Ishikawa (cell line): ENCODE results near the gene ZFYVE9.

Experiments used
- CEBPB ChIP-seq: IDR thresholded peaks from 2 replicates; pipeline ENCODE4 v1.6.1; 2012
- CREB1 ChIP-seq: IDR thresholded peaks from 2 replicates; pipeline ENCODE4 v1.6.1; 2012; ENCODE audit warnings: low read depth
- EGR1 ChIP-seq: IDR thresholded peaks from 2 replicates; pipeline ENCODE4 v1.6.1; 2012
- EP300 ChIP-seq: IDR thresholded peaks from 2 replicates; pipeline ENCODE4 v1.6.1; 2012; ENCODE audit warnings: borderline replicate concordance
- FOXM1 ChIP-seq: IDR thresholded peaks from 2 replicates; pipeline ENCODE4 v1.6.1; 2012; ENCODE audit warnings: low read depth, borderline replicate concordance
- MAX ChIP-seq: IDR thresholded peaks from 2 replicates; pipeline ENCODE4 v1.6.1; 2012
- NFIC ChIP-seq: IDR thresholded peaks from 2 replicates; pipeline ENCODE4 v1.6.1; 2012
- RAD21 ChIP-seq: IDR thresholded peaks from 2 replicates; pipeline ENCODE4 v1.6.1; 2012; ENCODE audit warnings: low read depth
- TAF1 ChIP-seq: IDR thresholded peaks from 2 replicates; pipeline ENCODE4 v1.6.1; 2012; ENCODE audit warnings: low read depth, mild to moderate bottlenecking
- TCF12 ChIP-seq: IDR thresholded peaks from 2 replicates; pipeline ENCODE4 v1.6.1; 2012; ENCODE audit warnings: low read depth
- TEAD4 ChIP-seq: IDR thresholded peaks from 2 replicates; pipeline ENCODE4 v1.6.1; 2012
- USF1 ChIP-seq: IDR thresholded peaks from 2 replicates; pipeline ENCODE4 v1.6.1; 2012
- YY1 ChIP-seq: IDR thresholded peaks from 2 replicates; pipeline ENCODE4 v1.6.1; 2012; ENCODE audit warnings: low read depth
- ZBTB7A ChIP-seq: IDR thresholded peaks from 2 replicates; pipeline ENCODE4 v1.6.1; 2012; ENCODE audit warnings: low read depth
- TF ChIP-seq, protein P1 (sequence below): IDR thresholded peaks from 2 replicates; pipeline ENCODE4 v1.6.1; 2012; ENCODE audit warnings: low read depth, mild to moderate bottlenecking

Gene ZFYVE9

DNA sequence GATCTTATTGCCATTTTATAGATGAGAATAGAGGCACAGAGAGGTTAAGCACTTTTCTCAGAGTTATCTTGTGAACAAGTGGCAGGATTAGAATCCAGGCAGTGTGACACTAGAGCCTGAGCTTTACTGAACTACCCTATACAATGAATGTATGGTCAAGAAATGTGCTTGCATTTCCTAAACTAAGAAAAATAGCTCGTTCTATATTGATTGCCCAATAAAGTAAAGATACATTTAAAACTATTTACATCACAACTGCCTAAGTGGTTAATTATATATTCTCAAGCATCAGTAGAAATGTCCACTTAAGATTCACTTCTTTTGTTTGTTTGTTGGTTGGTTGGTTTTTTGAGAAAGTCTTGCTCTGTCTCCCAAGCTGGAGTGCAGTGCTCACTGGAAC, 91.6 kb downstream of the ZFYVE9 start:
- TF ChIP-seq CREB1: no peak
- TF ChIP-seq ZBTB7A: no peak
- no peak for TF ChIP-seq EGR1
- no peak for TF ChIP-seq TAF1
- no peak for TF ChIP-seq MAX
- TF ChIP-seq TCF12: no peak
- no peak for TF ChIP-seq EP300
- no peak for TF ChIP-seq TEAD4
- TF ChIP-seq NFIC: no peak
- TF ChIP-seq USF1: no peak
- TF ChIP-seq, protein P1, sequence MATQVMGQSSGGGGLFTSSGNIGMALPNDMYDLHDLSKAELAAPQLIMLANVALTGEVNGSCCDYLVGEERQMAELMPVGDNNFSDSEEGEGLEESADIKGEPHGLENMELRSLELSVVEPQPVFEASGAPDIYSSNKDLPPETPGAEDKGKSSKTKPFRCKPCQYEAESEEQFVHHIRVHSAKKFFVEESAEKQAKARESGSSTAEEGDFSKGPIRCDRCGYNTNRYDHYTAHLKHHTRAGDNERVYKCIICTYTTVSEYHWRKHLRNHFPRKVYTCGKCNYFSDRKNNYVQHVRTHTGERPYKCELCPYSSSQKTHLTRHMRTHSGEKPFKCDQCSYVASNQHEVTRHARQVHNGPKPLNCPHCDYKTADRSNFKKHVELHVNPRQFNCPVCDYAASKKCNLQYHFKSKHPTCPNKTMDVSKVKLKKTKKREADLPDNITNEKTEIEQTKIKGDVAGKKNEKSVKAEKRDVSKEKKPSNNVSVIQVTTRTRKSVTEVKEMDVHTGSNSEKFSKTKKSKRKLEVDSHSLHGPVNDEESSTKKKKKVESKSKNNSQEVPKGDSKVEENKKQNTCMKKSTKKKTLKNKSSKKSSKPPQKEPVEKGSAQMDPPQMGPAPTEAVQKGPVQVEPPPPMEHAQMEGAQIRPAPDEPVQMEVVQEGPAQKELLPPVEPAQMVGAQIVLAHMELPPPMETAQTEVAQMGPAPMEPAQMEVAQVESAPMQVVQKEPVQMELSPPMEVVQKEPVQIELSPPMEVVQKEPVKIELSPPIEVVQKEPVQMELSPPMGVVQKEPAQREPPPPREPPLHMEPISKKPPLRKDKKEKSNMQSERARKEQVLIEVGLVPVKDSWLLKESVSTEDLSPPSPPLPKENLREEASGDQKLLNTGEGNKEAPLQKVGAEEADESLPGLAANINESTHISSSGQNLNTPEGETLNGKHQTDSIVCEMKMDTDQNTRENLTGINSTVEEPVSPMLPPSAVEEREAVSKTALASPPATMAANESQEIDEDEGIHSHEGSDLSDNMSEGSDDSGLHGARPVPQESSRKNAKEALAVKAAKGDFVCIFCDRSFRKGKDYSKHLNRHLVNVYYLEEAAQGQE: no peak
- TF ChIP-seq RAD21: no peak
- no peak for TF ChIP-seq FOXM1
- no peak for TF ChIP-seq YY1
- TF ChIP-seq CEBPB: no peak

DNA sequence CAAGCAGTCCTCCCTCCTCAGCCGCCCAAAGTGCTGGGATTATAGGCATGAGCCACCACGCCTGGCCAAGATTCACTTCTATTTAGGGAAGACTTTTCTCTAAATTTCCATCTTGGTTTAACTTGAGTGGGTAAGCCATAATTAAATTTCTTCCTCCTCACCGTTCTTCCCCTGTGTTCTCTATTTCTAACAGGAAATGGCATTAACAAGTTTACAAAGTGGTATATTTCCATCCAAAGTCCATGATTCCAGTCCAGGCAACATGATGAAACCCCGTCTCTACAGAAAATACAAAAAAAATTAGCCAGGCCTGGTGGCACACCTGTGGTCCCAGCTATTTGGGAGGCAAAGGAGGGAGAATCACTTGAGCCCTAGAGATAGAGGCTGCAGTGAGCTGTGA, 92.1 kb downstream of the ZFYVE9 start:
- TF ChIP-seq ZBTB7A: no peak
- no peak for TF ChIP-seq FOXM1
- TF ChIP-seq USF1: no peak
- TF ChIP-seq EP300: no peak
- no peak for TF ChIP-seq TAF1
- TF ChIP-seq, protein P1: no peak
- no peak for TF ChIP-seq EGR1
- no peak for TF ChIP-seq RAD21
- no peak for TF ChIP-seq NFIC
- TF ChIP-seq CEBPB: no peak
- TF ChIP-seq YY1: no peak
- TF ChIP-seq TCF12: no peak
- TF ChIP-seq MAX: no peak
- no peak for TF ChIP-seq CREB1
- TF ChIP-seq TEAD4: no peak

DNA sequence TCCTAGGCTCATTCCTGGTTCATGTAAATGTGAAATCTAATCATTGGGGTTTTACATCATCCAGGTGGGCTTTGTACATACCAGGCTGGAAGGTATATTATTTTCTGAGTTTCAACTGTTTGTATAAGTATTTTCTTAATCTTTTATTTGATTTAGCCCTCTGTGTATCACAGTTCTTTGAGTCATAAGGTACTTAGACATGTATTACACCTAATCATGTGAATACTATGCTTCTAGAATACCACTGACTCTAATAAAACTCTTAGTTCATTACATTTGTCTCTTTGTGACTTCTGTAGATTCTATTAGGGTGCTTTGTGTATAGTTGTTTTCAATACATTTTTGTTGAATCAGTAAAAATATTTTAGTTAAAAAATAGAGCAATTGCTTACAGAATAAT, 92.8 kb downstream of the ZFYVE9 start:
- no peak for TF ChIP-seq NFIC
- no peak for TF ChIP-seq EGR1
- no peak for TF ChIP-seq CREB1
- no peak for TF ChIP-seq MAX
- no peak for TF ChIP-seq TCF12
- no peak for TF ChIP-seq USF1
- TF ChIP-seq TAF1: no peak
- TF ChIP-seq FOXM1: no peak
- TF ChIP-seq TEAD4: no peak
- TF ChIP-seq, protein P1: no peak
- no peak for TF ChIP-seq ZBTB7A
- TF ChIP-seq CEBPB: no peak
- no peak for TF ChIP-seq RAD21
- no peak for TF ChIP-seq YY1
- no peak for TF ChIP-seq EP300

- TF ChIP-seq, protein P1: no peak
- no peak for TF ChIP-seq ZBTB7A
- no peak for TF ChIP-seq USF1
- no peak for TF ChIP-seq NFIC
- TF ChIP-seq TEAD4: no peak
- TF ChIP-seq YY1: no peak
- no peak for TF ChIP-seq EGR1
These were observed 93.8 kb downstream of the ZFYVE9 start for GRCh38 chr1:52235646-52236045.
